HCT116 (cell line): ENCODE measurements around the gene RPTOR. TPM values are rescaled to one million over a fixed set of nuclear protein-coding genes. Genes with fewer than 3 reads are reported as not detected.

ENCODE experiments used
- ATAC-seq: fragments of 200-7000 bp; cut with Tn5 transposase; 2 replicates; pipeline ENCODE4 v1.9.1; 2020; ENCODE audit warnings: mild to moderate bottlenecking, moderate library complexity
- BruUV-seq: library from RNA; stranded (reverse); fragments of 400-500 nt; replicated peaks from 2 replicates; lab custom pipeline; 2021; lab: Mats Ljungman, UMichigan
- CTCF ChIA-PET: fragments of 300-600 bp; sonication (Branson Sonifier 250); formaldehyde crosslinking; loops from one replicate; lab custom pipeline; 2021; ENCODE audit warnings: antibody characterized with exemption; lab: Charles Lee
- POLR2A ChIA-PET: fragments of 300-600, 350-600 bp; sonication (Branson Sonifier 250); formaldehyde crosslinking; loops from one replicate; lab custom pipeline; 2021; ENCODE audit warnings: antibody characterized with exemption; lab: Charles Lee
- RAD21 ChIA-PET, 2 experiments: fragments of 300-600 bp; sonication (Branson Sonifier 250); formaldehyde crosslinking; loops; one replicate each; lab custom pipeline; 2023; ENCODE audit warnings: low total read pairs in 2 of 2; ENCODE audit not compliant: uncharacterized antibody in 2 of 2, unreplicated experiment in 2 of 2, low non-redundant PET in 1 of 2; lab: Charles Lee
- DNase-seq: peaks from one replicate; pipeline ENCODE4 v3.0.0-alpha.2; 2010; ENCODE audit warnings: low read depth, low spot score
- H2AFZ ChIP-seq: fragments of 200-600 bp; shearing (Covaris generic), sonication (generic); 2 replicates; pipeline ENCODE4 v1.6.1; 2017; ENCODE audit warnings: low read depth, mixed run types, mixed read lengths, antibody characterized with exemption, low read length; ENCODE audit not compliant: poor library complexity, severe bottlenecking
- H3K27ac ChIP-seq: 2 replicates; pipeline ENCODE4 v1.5.1; 2012; ENCODE audit warnings: low read depth, low read length
- H3K27me3 ChIP-seq: fragments of 200-600 bp; sonication (generic); 2 replicates; pipeline ENCODE4 v1.6.1; 2016; ENCODE audit warnings: mixed run types, low read length, mixed read lengths; ENCODE audit not compliant: insufficient read depth
- H3K36me3 ChIP-seq, 2 experiments: fragments of 200-500 bp in 1 of 2; fragments of 200-600 bp in 1 of 2; sonication (Bioruptor generic) in 1 of 2; sonication (generic) in 1 of 2; 2 replicates each; pipeline versions ENCODE4 v1.5.1 to v1.6.1; 2014 to 2016; ENCODE audit warnings: low read length in 2 of 2, inconsistent platforms in 1 of 2, mixed read lengths in 1 of 2, mixed run types in 1 of 2; ENCODE audit not compliant: insufficient read depth in 2 of 2, control insufficient read depth in 1 of 2
- H3K4me1 ChIP-seq, 2 experiments: fragments of 200-600 bp in 1 of 2; sonication (generic) in 1 of 2; 2 replicates each; pipeline versions ENCODE4 v1.5.1 to v1.6.1; 2012 to 2017; ENCODE audit warnings: low read length in 2 of 2, inconsistent platforms in 1 of 2, mild to moderate bottlenecking in 1 of 2, mixed read lengths in 1 of 2, mixed run types in 1 of 2, moderate library complexity in 1 of 2; ENCODE audit not compliant: insufficient read depth in 2 of 2, control insufficient read depth in 1 of 2
- H3K4me2 ChIP-seq: fragments of 200-600 bp; sonication (generic); 2 replicates; pipeline ENCODE4 v1.6.1; 2017; ENCODE audit warnings: mixed run types, low read length, mixed read lengths
- H3K4me3 ChIP-seq, 2 experiments: fragments of 200-600 bp in 1 of 2; sonication (generic) in 1 of 2; replicated peaks in 1 of 2; 2 replicates each; pipeline ENCODE4 v1.5.1; 2011 to 2016; ENCODE audit warnings: low read length in 2 of 2, control low read depth in 1 of 2, low read depth in 1 of 2, mild to moderate bottlenecking in 1 of 2, mixed read lengths in 1 of 2, mixed run types in 1 of 2
- H3K79me2 ChIP-seq: fragments of 200-600 bp; sonication (generic); 2 replicates; pipeline ENCODE4 v1.6.1; 2017; ENCODE audit warnings: mild to moderate bottlenecking, mixed run types, low read length, moderate library complexity, mixed read lengths; ENCODE audit not compliant: insufficient read depth
- H3K9ac ChIP-seq: fragments of 200-600 bp; sonication (generic); 2 replicates; pipeline ENCODE4 v1.6.1; 2016; ENCODE audit warnings: low read length, mixed read lengths
- H3K9me2 ChIP-seq: fragments of 200-600 bp; sonication (generic), shearing (Covaris generic); 2 replicates; pipeline ENCODE4 v1.6.1; 2017; ENCODE audit warnings: mixed run types, mild to moderate bottlenecking, moderate library complexity; ENCODE audit not compliant: insufficient read depth
- H3K9me3 ChIP-seq, 2 experiments: fragments of 200-500 bp in 1 of 2; fragments of 200-600 bp in 1 of 2; sonication (Bioruptor generic) in 1 of 2; sonication (generic) in 1 of 2; 2 replicates each; pipeline ENCODE4 v1.6.1; 2014 to 2017; ENCODE audit warnings: low read length in 2 of 2, mixed read lengths in 2 of 2, inconsistent platforms in 1 of 2, low read depth in 1 of 2, mild to moderate bottlenecking in 1 of 2, mixed run types in 1 of 2, moderate library complexity in 1 of 2; ENCODE audit not compliant: control insufficient read depth in 1 of 2, insufficient read depth in 1 of 2
- H4K20me1 ChIP-seq: fragments of 200-600 bp; sonication (generic), shearing (Covaris generic); 2 replicates; pipeline ENCODE4 v1.6.1; 2017; ENCODE audit warnings: mixed run types, mild to moderate bottlenecking, moderate library complexity; ENCODE audit not compliant: insufficient read depth
- CBX3 ChIP-seq: IDR thresholded peaks from 2 replicates; pipeline ENCODE4 v1.6.1; 2012; ENCODE audit warnings: low read depth
- CEBPB ChIP-seq: IDR thresholded peaks from 2 replicates; pipeline ENCODE4 v1.6.1; 2012; ENCODE audit warnings: low read depth
- EZH2phosphoT487 ChIP-seq: fragments of 200-600 bp; IDR thresholded peaks from 2 replicates; pipeline ENCODE4 v1.6.1; 2018; ENCODE audit warnings: antibody characterized with exemption, borderline replicate concordance
- FOSL1 ChIP-seq: IDR thresholded peaks from 2 replicates; pipeline ENCODE4 v1.6.1; 2012; ENCODE audit warnings: low read depth
- JUND ChIP-seq: IDR thresholded peaks from 2 replicates; pipeline ENCODE4 v1.6.1; 2012
- MAX ChIP-seq: IDR thresholded peaks from 2 replicates; pipeline ENCODE4 v1.6.1; 2012
- POLR2A ChIP-seq: IDR thresholded peaks from 2 replicates; pipeline ENCODE4 v1.7.0; 2011; ENCODE audit warnings: borderline replicate concordance; ENCODE audit not compliant: insufficient read depth, insufficient read length; ENCODE audit errors: extremely low read depth
- POLR2AphosphoS5 ChIP-seq: IDR thresholded peaks from 2 replicates; pipeline ENCODE4 v1.6.1; 2011; ENCODE audit warnings: mild to moderate bottlenecking, low read depth, low read length, moderate library complexity
- RAD21 ChIP-seq: IDR thresholded peaks from 2 replicates; pipeline ENCODE4 v1.6.1; 2012; ENCODE audit warnings: low read depth, mild to moderate bottlenecking
- REST ChIP-seq: IDR thresholded peaks from 2 replicates; pipeline ENCODE4 v1.6.1; 2012; ENCODE audit warnings: low read depth
- SP1 ChIP-seq: IDR thresholded peaks from 2 replicates; pipeline ENCODE4 v1.6.1; 2012; ENCODE audit warnings: low read depth
- YY1 ChIP-seq: IDR thresholded peaks from 2 replicates; pipeline ENCODE4 v1.6.1; 2011; ENCODE audit warnings: low read length, low read depth, moderate library complexity, mild to moderate bottlenecking; ENCODE audit not compliant: insufficient replicate concordance; ENCODE audit errors: extremely low read depth
- ZNF274 ChIP-seq: fragments of 200-500 bp; sonication (Bioruptor generic); IDR thresholded peaks from 2 replicates; pipeline ENCODE4 v1.6.1; 2014; ENCODE audit warnings: mild to moderate bottlenecking, low read depth, low read length, inconsistent platforms
- intact Hi-C: fragments of 100-400 bp; cut with micrococcal nuclease; formaldehyde crosslinking; loops from 2 replicates; pipeline ENCODE4 v1.10.0; 2022
- total RNA-seq: library from RNA; stranded (reverse); gene quantifications from one replicate; pipeline ENCODE4 v1.2.1, GENCODE V29; 2021; ENCODE audit not compliant: unreplicated experiment
- TF ChIP-seq, protein P1 (sequence below): IDR thresholded peaks from 2 replicates; pipeline ENCODE4 v1.6.1; 2012
- TF ChIP-seq, protein P2 (sequence below): IDR thresholded peaks from 2 replicates; pipeline ENCODE4 v1.6.1; 2011; ENCODE audit warnings: mild to moderate bottlenecking, low read length, moderate library complexity; ENCODE audit not compliant: insufficient replicate concordance; ENCODE audit errors: extremely low read depth

The RPTOR gene
- total RNA-seq, 1 experiment from 2014 or later = 69.5 TPM

DNA sequence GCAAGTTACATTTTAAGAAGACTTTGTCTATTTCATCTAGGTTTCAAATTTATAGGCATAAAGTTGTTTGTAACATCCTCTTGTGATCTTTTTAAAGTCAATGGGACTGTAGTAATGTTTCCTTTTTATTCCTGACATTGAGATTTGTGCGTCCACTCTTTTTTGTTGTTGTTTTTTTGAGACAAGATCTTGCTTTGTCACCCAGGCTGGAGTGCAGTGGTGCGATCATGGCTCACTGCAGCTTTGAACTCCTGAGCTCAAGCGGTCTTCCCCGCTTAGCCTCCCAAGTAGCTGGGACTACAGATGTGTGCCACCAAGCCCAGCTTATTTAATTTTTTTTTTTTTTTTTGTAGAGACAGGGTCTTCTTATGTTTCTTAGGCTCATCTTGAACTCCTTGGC is 29.9 kb downstream of the RPTOR start:
- DNase-seq (no peak), ATAC-seq (no peak)
- POLR2A ChIA-PET = no interaction called here
- no peak overlapping the region for H3K4me2 ChIP-seq
- CTCF ChIA-PET = interaction anchor here (1.1 kb wide), 1 partner anchor 120 kb away, joined by 3 read pairs; no protein-coding TSS in a partner anchor
- H3K9me2 ChIP-seq = no peaks in the 10 kb centered on the region
- H3K4me3 ChIP-seq = no peak overlapping the region
- H3K9ac ChIP-seq = no peak overlapping the region
- RAD21 ChIA-PET = no interaction called here
- intact Hi-C loops = loop anchor here (10.0 kb wide), 2 partner anchors 120 to 410 kb away; no protein-coding TSS in a partner anchor
- H3K4me1 ChIP-seq = peaks cover 0 to 5% of the 10 kb centered on the region in 2 experiments; a peak in 2 of 4 replicates
- H3K27me3 ChIP-seq = no peaks in the 10 kb centered on the region
- TF ChIP-seq, protein P1, sequence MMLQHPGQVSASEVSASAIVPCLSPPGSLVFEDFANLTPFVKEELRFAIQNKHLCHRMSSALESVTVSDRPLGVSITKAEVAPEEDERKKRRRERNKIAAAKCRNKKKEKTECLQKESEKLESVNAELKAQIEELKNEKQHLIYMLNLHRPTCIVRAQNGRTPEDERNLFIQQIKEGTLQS = no peak
- no peak for TF ChIP-seq FOSL1
- no peak for TF ChIP-seq SP1
- TF ChIP-seq, protein P2, sequence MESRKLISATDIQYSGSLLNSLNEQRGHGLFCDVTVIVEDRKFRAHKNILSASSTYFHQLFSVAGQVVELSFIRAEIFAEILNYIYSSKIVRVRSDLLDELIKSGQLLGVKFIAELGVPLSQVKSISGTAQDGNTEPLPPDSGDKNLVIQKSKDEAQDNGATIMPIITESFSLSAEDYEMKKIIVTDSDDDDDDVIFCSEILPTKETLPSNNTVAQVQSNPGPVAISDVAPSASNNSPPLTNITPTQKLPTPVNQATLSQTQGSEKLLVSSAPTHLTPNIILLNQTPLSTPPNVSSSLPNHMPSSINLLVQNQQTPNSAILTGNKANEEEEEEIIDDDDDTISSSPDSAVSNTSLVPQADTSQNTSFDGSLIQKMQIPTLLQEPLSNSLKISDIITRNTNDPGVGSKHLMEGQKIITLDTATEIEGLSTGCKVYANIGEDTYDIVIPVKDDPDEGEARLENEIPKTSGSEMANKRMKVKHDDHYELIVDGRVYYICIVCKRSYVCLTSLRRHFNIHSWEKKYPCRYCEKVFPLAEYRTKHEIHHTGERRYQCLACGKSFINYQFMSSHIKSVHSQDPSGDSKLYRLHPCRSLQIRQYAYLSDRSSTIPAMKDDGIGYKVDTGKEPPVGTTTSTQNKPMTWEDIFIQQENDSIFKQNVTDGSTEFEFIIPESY = no peak
- no peak for TF ChIP-seq RAD21
- TF ChIP-seq CEBPB = no peak
- TF ChIP-seq YY1 = no peak
- no peak for TF ChIP-seq JUND
- no peak for TF ChIP-seq POLR2A
- no peak for TF ChIP-seq POLR2AphosphoS5
- no peak for TF ChIP-seq CBX3
- no peak for TF ChIP-seq ZNF274
- no peak for TF ChIP-seq REST
- no peak for TF ChIP-seq EZH2phosphoT487
- TF ChIP-seq MAX = no peak
- no peaks in the 10 kb centered on the region for H3K9me3 ChIP-seq
- no peaks in the 10 kb centered on the region for H3K36me3 ChIP-seq
- peaks cover 89% of the 10 kb centered on the region for H3K79me2 ChIP-seq
- peaks cover 11% of the 10 kb centered on the region; the same call in 1 of the 2 replicates for H4K20me1 ChIP-seq
- no TSS peak for BruUV-seq
- no peak overlapping the region for H2AFZ ChIP-seq
- no peak overlapping the region for H3K27ac ChIP-seq
